Endothelial cell of umbilical vein (primary cell): ENCODE data around the gene CD247. TPM values are rescaled to one million over a fixed set of nuclear protein-coding genes. Genes with fewer than 3 reads are reported as not detected.

ENCODE experiments used
- BruUV-seq: library from RNA; stranded (reverse); fragments of 400-500 nt; replicated peaks from 2 replicates; lab custom pipeline; 2021; lab: Mats Ljungman, UMichigan
- CTCF ChIA-PET: fragments of 300-600, 350-600 bp; sonication (Branson Sonifier 250); formaldehyde crosslinking; loops from one replicate; lab custom pipeline; 2021; ENCODE audit warnings: antibody characterized with exemption, inconsistent platforms; lab: Charles Lee
- POLR2A ChIA-PET: fragments of 300-600, 350-600 bp; sonication (Branson Sonifier 250); formaldehyde crosslinking; loops from one replicate; lab custom pipeline; 2021; ENCODE audit warnings: antibody characterized with exemption, inconsistent platforms; lab: Charles Lee
- DNase-seq: peaks from one replicate; pipeline ENCODE4 v3.0.0-alpha.2; 2011; ENCODE audit warnings: low read depth, low spot score
- FAIRE-seq: peaks from 2 replicates; lab custom pipeline; 2011; peaks lifted over from hg19 to GRCh38; lab: Jason Lieb, UNC
- H2AFZ ChIP-seq: 2 replicates; pipeline ENCODE4 v1.6.0; 2012; ENCODE audit warnings: low read depth, low read length, control low read depth, inconsistent platforms
- H3K27ac ChIP-seq: 2 replicates; pipeline ENCODE4 v1.5.1; 2011; ENCODE audit warnings: low read depth, mild to moderate bottlenecking, control low read depth, low read length, moderate library complexity; ENCODE audit not compliant: insufficient read depth
- H3K27me3 ChIP-seq, 2 experiments: 2 replicates each; pipeline versions ENCODE4 v1.6.0 to v1.6.1; 2011; ENCODE audit warnings: low read length in 2 of 2, mixed read lengths in 1 of 2; ENCODE audit not compliant: control insufficient read depth in 2 of 2, insufficient read depth in 2 of 2
- H3K36me3 ChIP-seq, 2 experiments: 2 replicates in 1 of 2; 3 replicates in 1 of 2; pipeline ENCODE4 v1.5.1; 2011; ENCODE audit warnings: low read length in 2 of 2, mild to moderate bottlenecking in 1 of 2, moderate library complexity in 1 of 2; ENCODE audit not compliant: control insufficient read depth in 2 of 2, insufficient read depth in 2 of 2; ENCODE audit errors: extremely low read depth in 1 of 2
- H3K4me1 ChIP-seq: 3 replicates; pipeline ENCODE4 v1.5.1; 2011; ENCODE audit warnings: mild to moderate bottlenecking, low read length; ENCODE audit not compliant: control insufficient read depth, insufficient read depth; ENCODE audit errors: extremely low read depth
- H3K4me2 ChIP-seq: 2 replicates; pipeline ENCODE4 v1.6.1; 2011; ENCODE audit warnings: low read length, control low read depth, mixed read lengths; ENCODE audit not compliant: insufficient read depth
- H3K4me3 ChIP-seq, 3 experiments: fragments of 200-600 bp in 1 of 3; sonication (generic), shearing (Covaris generic) in 1 of 3; replicated peaks in 1 of 3; 2 replicates each; pipeline ENCODE4 v1.5.1; 2011 to 2016; ENCODE audit warnings: control low read depth in 3 of 3, low read length in 3 of 3, mild to moderate bottlenecking in 2 of 3, inconsistent platforms in 1 of 3, low read depth in 1 of 3, moderate library complexity in 1 of 3; ENCODE audit not compliant: insufficient read depth in 1 of 3
- H3K79me2 ChIP-seq: 2 replicates; pipeline ENCODE4 v1.6.0; 2012; ENCODE audit warnings: low read length, inconsistent platforms; ENCODE audit not compliant: control insufficient read depth, insufficient read depth
- H3K9ac ChIP-seq: replicated peaks from 2 replicates; pipeline ENCODE3; 2011; ENCODE audit warnings: low read length, control low read depth; ENCODE audit not compliant: insufficient read depth; ENCODE audit errors: extremely low read depth
- H3K9me1 ChIP-seq: replicated peaks from 3 replicates; pipeline ENCODE4 v1.6.0; 2011; ENCODE audit warnings: mild to moderate bottlenecking, low read length; ENCODE audit not compliant: control insufficient read depth, insufficient read depth; ENCODE audit errors: extremely low read depth
- H3K9me3 ChIP-seq: replicated peaks from 2 replicates; pipeline ENCODE4 v1.5.1; 2012; ENCODE audit warnings: low read length, inconsistent platforms; ENCODE audit not compliant: control insufficient read depth, insufficient read depth
- H4K20me1 ChIP-seq: replicated peaks from 2 replicates; pipeline ENCODE3; 2011; ENCODE audit warnings: mild to moderate bottlenecking, low read length; ENCODE audit not compliant: control insufficient read depth, insufficient read depth; ENCODE audit errors: extremely low read depth
- FOS ChIP-seq: IDR thresholded peaks from 2 replicates; pipeline ENCODE4 v1.6.1; 2011; ENCODE audit warnings: mild to moderate bottlenecking, low read length, moderate library complexity, borderline replicate concordance; ENCODE audit not compliant: insufficient read depth
- GATA2 ChIP-seq: IDR thresholded peaks from 2 replicates; pipeline ENCODE4 v1.7.0; 2011; ENCODE audit warnings: low read depth, mild to moderate bottlenecking, moderate library complexity, mixed read lengths, low read length; ENCODE audit not compliant: insufficient read length, insufficient read depth
- JUN ChIP-seq: IDR thresholded peaks from 2 replicates; pipeline ENCODE4 v1.6.1; 2011; ENCODE audit warnings: borderline replicate concordance, low read depth; ENCODE audit not compliant: insufficient read length, insufficient read depth
- MYC ChIP-seq: IDR thresholded peaks from one replicate; pipeline ENCODE4 v1.6.1; 2011; ENCODE audit warnings: mild to moderate bottlenecking, low read depth, low read length
- POLR2A ChIP-seq: IDR thresholded peaks from 2 replicates; pipeline ENCODE4 v1.6.1; 2012; ENCODE audit warnings: low read depth, mild to moderate bottlenecking, control low read depth, low read length
- POLR2AphosphoS5 ChIP-seq: IDR thresholded peaks from 2 replicates; pipeline ENCODE4 v1.6.1; 2012; ENCODE audit warnings: low read depth, mild to moderate bottlenecking, control low read depth, low read length, moderate library complexity; ENCODE audit not compliant: insufficient read depth
- dilution Hi-C: fragments of 300-500 bp; cut with MboI; formaldehyde crosslinking; loops from one replicate; pipeline ENCODE4 v1.15.0; 2019; ENCODE audit warnings: low sequenced_read_pairs; ENCODE audit not compliant: extremely low pct_ligation_motif_present
- intact Hi-C: fragments of 100-400 bp; cut with micrococcal nuclease; formaldehyde crosslinking; loops from one replicate; pipeline ENCODE4 v1.10.0; 2022
- polyA plus RNA-seq, 4 experiments: library from polyadenylated mRNA; depleted of rRNA in 3 of 4; stranded (reverse) in 3 of 4; unstranded in 1 of 4; fragments of >200 nt; gene quantifications; 2 replicates each; pipeline versions ENCODE4 v1.2.1 to v1.2.3, GENCODE V29; 2011 to 2012; ENCODE audit warnings: missing spikeins in 1 of 4
- total RNA-seq: library from RNA; stranded (reverse); gene quantifications from 2 replicates; pipeline ENCODE4 v1.2.3, GENCODE V29; 2021
- TF ChIP-seq, protein P1 (sequence below): IDR thresholded peaks from 2 replicates; pipeline ENCODE4 v1.6.1; 2011; ENCODE audit not compliant: insufficient read depth, insufficient read length
- TF ChIP-seq, protein P2 (sequence below), 2 donors: IDR thresholded peaks; 1 replicate in 1 of 2; 2 replicates in 1 of 2; pipeline ENCODE4 v1.5.1; 2011; ENCODE audit warnings: low read length in 2 of 2, mild to moderate bottlenecking in 2 of 2, moderate library complexity in 2 of 2, control low read depth in 1 of 2, inconsistent platforms in 1 of 2, low read depth in 1 of 2; ENCODE audit not compliant: insufficient read depth in 1 of 2; ENCODE audit errors: extremely low read depth in 1 of 2

The CD247 gene
- total and polyA plus RNA-seq, 2 donors (not counting 3 experiments of a cell fraction or from before 2014, with no cell fraction given): not detected

DNA sequence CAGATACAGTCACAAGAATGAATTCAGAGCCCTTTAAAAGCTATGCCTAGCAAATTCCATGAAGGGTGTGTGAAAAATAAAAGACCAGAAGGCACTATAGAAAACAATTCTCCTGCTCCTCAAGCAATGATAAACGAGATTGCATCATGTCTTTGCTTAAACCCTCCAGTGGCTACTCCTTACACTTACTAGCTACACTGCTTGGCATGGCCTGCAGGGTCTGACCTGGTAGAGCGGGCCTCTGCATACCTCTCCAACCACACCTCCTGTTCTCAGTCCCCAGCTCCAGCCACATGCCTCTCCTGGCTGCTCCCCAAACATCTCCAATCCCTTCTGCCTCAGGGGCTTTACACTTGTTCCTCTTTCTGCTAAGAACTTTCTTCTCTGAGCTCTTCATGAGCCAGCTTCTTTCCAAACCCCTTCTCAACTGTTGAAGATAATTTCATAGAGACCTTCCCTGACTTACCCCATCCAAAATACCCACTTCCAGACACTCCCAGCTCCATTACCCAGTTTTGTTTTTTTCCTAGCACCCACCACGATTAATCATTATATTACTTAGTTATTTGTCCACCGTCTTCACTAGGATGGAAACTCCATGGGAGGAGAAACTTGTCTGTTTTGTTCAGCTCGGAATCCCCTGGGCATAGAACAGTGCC is 46.4 kb upstream of the CD247 start:
- peaks cover 0 to 2% of the 10 kb centered on the region in 2 experiments for H3K27me3 ChIP-seq
- DNase-seq: no peak

DNA sequence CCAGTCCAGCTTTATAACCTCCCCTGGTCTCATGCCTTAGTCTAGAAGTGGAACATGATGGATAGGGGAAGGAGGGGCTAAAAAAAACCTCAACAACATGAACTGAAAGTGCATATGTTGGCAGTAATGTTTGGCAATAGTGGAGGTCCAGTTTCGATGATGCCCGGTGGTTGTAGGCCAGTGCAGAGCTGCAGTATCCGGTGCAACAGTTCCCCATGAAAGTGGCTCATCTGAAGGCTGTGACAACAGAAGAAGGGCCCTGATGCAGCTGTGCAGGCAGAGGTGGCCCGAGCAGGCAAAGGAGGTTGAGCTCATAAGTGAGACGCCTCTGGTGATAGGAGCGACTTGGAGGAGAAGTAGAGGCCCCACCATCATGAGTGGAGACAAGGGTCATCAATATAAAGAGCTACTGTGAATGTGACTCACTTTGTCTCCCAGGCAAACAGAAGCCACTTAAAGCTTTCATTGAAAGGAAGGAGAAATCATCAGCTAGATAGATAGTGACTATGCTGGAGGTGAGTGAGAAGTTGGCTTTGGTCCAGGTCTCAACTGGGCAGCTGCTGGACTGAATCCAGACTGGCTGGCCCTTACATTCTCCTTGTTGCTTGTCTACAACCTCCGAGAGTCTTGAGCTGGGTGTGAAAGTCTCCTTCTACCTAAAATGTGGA is 45.4 kb upstream of the CD247 start:
- dilution Hi-C loops: no loop called here
- POLR2A ChIA-PET: no interaction called here
- no peaks in the 10 kb centered on the region for H3K9me1 ChIP-seq
- CTCF ChIA-PET: interaction anchor here (1.0 to 2.8 kb wide), 8 partner anchors 8 to 654 kb away, joined by 3 to 10 read pairs (median 6); partner anchors contain the start of gene CREG1
- H3K27me3 ChIP-seq: peaks cover 0 to 2% of the 10 kb centered on the region in 2 experiments
- H4K20me1 ChIP-seq: no peaks in the 10 kb centered on the region
- H3K27ac ChIP-seq: no peak overlapping the region
- TF ChIP-seq MYC (no peak), POLR2A (no peak), POLR2AphosphoS5 (no peak), FOS (no peak), JUN (no peak)
- TF ChIP-seq, protein P1, sequence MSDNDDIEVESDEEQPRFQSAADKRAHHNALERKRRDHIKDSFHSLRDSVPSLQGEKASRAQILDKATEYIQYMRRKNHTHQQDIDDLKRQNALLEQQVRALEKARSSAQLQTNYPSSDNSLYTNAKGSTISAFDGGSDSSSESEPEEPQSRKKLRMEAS: no peak
- TF ChIP-seq, protein P2, sequence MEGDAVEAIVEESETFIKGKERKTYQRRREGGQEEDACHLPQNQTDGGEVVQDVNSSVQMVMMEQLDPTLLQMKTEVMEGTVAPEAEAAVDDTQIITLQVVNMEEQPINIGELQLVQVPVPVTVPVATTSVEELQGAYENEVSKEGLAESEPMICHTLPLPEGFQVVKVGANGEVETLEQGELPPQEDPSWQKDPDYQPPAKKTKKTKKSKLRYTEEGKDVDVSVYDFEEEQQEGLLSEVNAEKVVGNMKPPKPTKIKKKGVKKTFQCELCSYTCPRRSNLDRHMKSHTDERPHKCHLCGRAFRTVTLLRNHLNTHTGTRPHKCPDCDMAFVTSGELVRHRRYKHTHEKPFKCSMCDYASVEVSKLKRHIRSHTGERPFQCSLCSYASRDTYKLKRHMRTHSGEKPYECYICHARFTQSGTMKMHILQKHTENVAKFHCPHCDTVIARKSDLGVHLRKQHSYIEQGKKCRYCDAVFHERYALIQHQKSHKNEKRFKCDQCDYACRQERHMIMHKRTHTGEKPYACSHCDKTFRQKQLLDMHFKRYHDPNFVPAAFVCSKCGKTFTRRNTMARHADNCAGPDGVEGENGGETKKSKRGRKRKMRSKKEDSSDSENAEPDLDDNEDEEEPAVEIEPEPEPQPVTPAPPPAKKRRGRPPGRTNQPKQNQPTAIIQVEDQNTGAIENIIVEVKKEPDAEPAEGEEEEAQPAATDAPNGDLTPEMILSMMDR (IDR thresholded peaks at IDR 0.05; ENCODE audit: extremely low read depth in 1 of 2, insufficient read depth in 1 of 2, low read depth in 1 of 2, low read length in 2 of 2): no peak
- no peak overlapping the region for H3K4me2 ChIP-seq
- no peaks in the 10 kb centered on the region for H3K79me2 ChIP-seq
- no peak overlapping the region for H3K9ac ChIP-seq
- H3K9me3 ChIP-seq: no peaks in the 10 kb centered on the region
- no peaks in the 10 kb centered on the region for H3K36me3 ChIP-seq
- H3K4me1 ChIP-seq: no peaks in the 10 kb centered on the region
- H2AFZ ChIP-seq: no peak overlapping the region
- intact Hi-C loops: no loop called here
- no peak for DNase-seq
- no peak overlapping the region for H3K4me3 ChIP-seq
- no peak for FAIRE-seq
- BruUV-seq: no TSS peak

More for the DNA sequence above, 46.4 kb upstream of the CD247 start:
- no TSS peak for BruUV-seq
- H3K4me3 ChIP-seq: no peak overlapping the region
- dilution Hi-C loops: no loop called here
- POLR2A ChIA-PET: no interaction called here
- H3K9me3 ChIP-seq: no peaks in the 10 kb centered on the region
- TF ChIP-seq GATA2: no peak
- no peak for TF ChIP-seq POLR2AphosphoS5
- no peak for TF ChIP-seq FOS
- no peak for TF ChIP-seq MYC
- no peaks in the 10 kb centered on the region for H3K79me2 ChIP-seq
- H3K4me2 ChIP-seq: no peak overlapping the region
- no peak overlapping the region for H2AFZ ChIP-seq
- H3K36me3 ChIP-seq: no peaks in the 10 kb centered on the region
- CTCF ChIA-PET: interaction anchor here (0.8 to 2.8 kb wide), 7 partner anchors 9 to 130 kb away, joined by 3 to 10 read pairs (median 6); partner anchors contain the start of gene CREG1
- FAIRE-seq: no peak
- intact Hi-C loops: no loop called here
- H3K4me1 ChIP-seq: no peaks in the 10 kb centered on the region
- H3K27ac ChIP-seq: no peak overlapping the region
- no peak overlapping the region for H3K9ac ChIP-seq
- no peaks in the 10 kb centered on the region for H4K20me1 ChIP-seq
- no peaks in the 10 kb centered on the region for H3K9me1 ChIP-seq
